Hepatocyte (in vitro differentiated cells): Measurements from ENCODE around the gene BMP5. TPM values are rescaled to one million over a fixed set of nuclear protein-coding genes. Genes with fewer than 3 reads are reported as not detected.

Experiments
- DNase-seq: peaks from one replicate; pipeline ENCODE4 v3.0.0-alpha.2; 2016; ENCODE audit warnings: low spot score
- H2AFZ ChIP-seq: fragments of 200-600 bp; sonication (generic); 2 replicates; pipeline ENCODE4 v1.6.0; 2016; ENCODE audit warnings: antibody characterized with exemption, mild to moderate bottlenecking
- H3K27ac ChIP-seq: fragments of 200-600 bp; sonication (generic); 2 replicates; pipeline ENCODE4 v1.5.1; 2016; ENCODE audit warnings: mild to moderate bottlenecking
- H3K27me3 ChIP-seq: fragments of 200-600 bp; sonication (generic); 2 replicates; pipeline ENCODE4 v1.6.1; 2016
- H3K36me3 ChIP-seq: fragments of 200-600 bp; sonication (generic); replicated peaks from 2 replicates; pipeline ENCODE4 v1.5.1; 2016; ENCODE audit warnings: low read depth; ENCODE audit not compliant: insufficient read depth
- H3K4me1 ChIP-seq: fragments of 200-600 bp; sonication (generic); 2 replicates; pipeline ENCODE4 v1.5.1; 2016; ENCODE audit warnings: mild to moderate bottlenecking, moderate library complexity; ENCODE audit not compliant: insufficient read depth
- H3K4me2 ChIP-seq: fragments of 200-600 bp; sonication (generic); 2 replicates; pipeline ENCODE4 v1.6.0; 2016
- H3K4me3 ChIP-seq: fragments of 200-600 bp; sonication (generic); 2 replicates; pipeline ENCODE4 v1.5.1; 2016; ENCODE audit warnings: mild to moderate bottlenecking
- H3K79me2 ChIP-seq: fragments of 200-600 bp; sonication (generic); 2 replicates; pipeline ENCODE4 v1.6.0; 2017; ENCODE audit warnings: mild to moderate bottlenecking
- H3K9me2 ChIP-seq: fragments of 200-600 bp; sonication (generic); replicated peaks from 2 replicates; pipeline ENCODE4 v1.6.0; 2017; ENCODE audit warnings: mild to moderate bottlenecking; ENCODE audit not compliant: insufficient read depth
- H3K9me3 ChIP-seq: fragments of 200-600 bp; sonication (generic); 2 replicates; pipeline ENCODE4 v1.5.1; 2016; ENCODE audit warnings: low read depth, mild to moderate bottlenecking
- H4K20me1 ChIP-seq: fragments of 200-600 bp; sonication (generic); 2 replicates; pipeline ENCODE4 v1.6.0; 2016; ENCODE audit warnings: mild to moderate bottlenecking; ENCODE audit not compliant: insufficient read depth, poor library complexity, severe bottlenecking
- CTCF ChIP-seq: fragments of 200-600 bp; sonication (generic); IDR thresholded peaks from 2 replicates; pipeline ENCODE4 v1.5.1; 2016; ENCODE audit warnings: antibody characterized with exemption, mild to moderate bottlenecking; ENCODE audit not compliant: poor library complexity
- EZH2 ChIP-seq: fragments of 200-600 bp; sonication (generic); IDR thresholded peaks from 2 replicates; pipeline ENCODE4 v1.6.1; 2016; ENCODE audit warnings: antibody characterized with exemption, mild to moderate bottlenecking, borderline replicate concordance
- EZH2phosphoT487 ChIP-seq: fragments of 200-600 bp; sonication (generic); IDR thresholded peaks from one replicate; pipeline ENCODE4 v1.6.1; 2018; ENCODE audit warnings: antibody characterized with exemption, mild to moderate bottlenecking, low read depth, moderate library complexity; ENCODE audit not compliant: unreplicated experiment, severe bottlenecking
- WGBS: methylation state at CpG from one replicate; pipeline ENCODE4 v1.1.6; 2016; ENCODE audit warnings: low lambda C conversion rate; ENCODE audit errors: missing lambda C conversion rate; 5-methylcytosine and 5-hydroxymethylcytosine counted together
- polyA plus RNA-seq: library from polyadenylated mRNA; unstranded; fragments of >200 nt; fragmentation: Nextera tagmentation; extraction: Ambion mirVana; gene quantifications from 2 replicates; pipeline ENCODE4 v1.2.1, GENCODE V29; 2016
- total RNA-seq: library from RNA; depleted of rRNA; stranded (reverse); fragments of >200 nt; gene quantifications from 2 replicates; pipeline ENCODE4 v1.2.3, GENCODE V29; 2014

The BMP5 gene
- total and polyA plus RNA-seq, 2 experiments from 2014 or later, result 9.5 to 38.3 TPM

GRCh38 chr6:55778705-55779104 lies 96.7 kb downstream of the BMP5 start:
- H3K4me3 ChIP-seq, result no peak overlapping the region
- no peaks in the 10 kb centered on the region for H3K9me3 ChIP-seq
- DNase-seq, result no peak
- H3K36me3 ChIP-seq, result no peaks in the 10 kb centered on the region
- no peak overlapping the region for H3K27ac ChIP-seq
- TF ChIP-seq EZH2 (no peak), CTCF (no peak), EZH2phosphoT487 (no peak)
- H3K4me1 ChIP-seq, result no peaks in the 10 kb centered on the region
- no peaks in the 10 kb centered on the region for H3K79me2 ChIP-seq
- no peaks in the 10 kb centered on the region for H3K9me2 ChIP-seq
- no peaks in the 10 kb centered on the region for H4K20me1 ChIP-seq
- no peak overlapping the region for H3K4me2 ChIP-seq
- WGBS, result 93% methylated on average over 2 of the region's 2 CpGs
- H3K27me3 ChIP-seq, result no peaks in the 10 kb centered on the region
- no peak overlapping the region for H2AFZ ChIP-seq

- no peaks in the 10 kb centered on the region for H3K27me3 ChIP-seq
- H3K27ac ChIP-seq, result no peak overlapping the region
- no peak overlapping the region for H3K4me2 ChIP-seq
- DNase-seq, result no peak
- H3K4me1 ChIP-seq, result no peaks in the 10 kb centered on the region
- no peaks in the 10 kb centered on the region for H3K36me3 ChIP-seq
- H4K20me1 ChIP-seq, result no peaks in the 10 kb centered on the region
- H3K4me3 ChIP-seq, result no peak overlapping the region
- no peaks in the 10 kb centered on the region for H3K9me2 ChIP-seq
- TF ChIP-seq EZH2phosphoT487 (no peak), CTCF (no peak), EZH2 (no peak)
- no peak overlapping the region for H2AFZ ChIP-seq
- WGBS, result 100% methylated on average over 1 of the region's 1 CpG
- H3K9me3 ChIP-seq, result no peaks in the 10 kb centered on the region
- H3K79me2 ChIP-seq, result no peaks in the 10 kb centered on the region
These were observed 97.9 kb downstream of the BMP5 start for GRCh38 chr6:55777469-55777868.

DNA sequence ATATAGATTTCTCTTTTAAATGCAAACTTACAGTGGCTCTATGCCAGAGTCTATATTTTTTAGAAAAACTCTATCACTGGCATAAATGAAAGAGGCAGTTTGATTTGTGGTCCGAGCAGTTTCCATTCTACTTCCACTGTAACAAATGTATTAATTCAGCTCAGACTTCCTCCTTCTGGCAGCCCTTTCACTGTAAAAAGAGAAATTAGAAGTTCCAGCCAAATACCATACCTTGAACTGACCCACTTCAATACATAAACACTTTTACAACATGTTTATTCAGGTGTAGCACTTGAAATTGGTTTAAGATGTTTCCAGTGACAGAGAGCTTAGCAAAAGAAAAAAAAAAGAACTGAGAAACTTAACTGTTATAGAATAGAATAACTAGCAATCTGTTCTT lies 99.3 kb downstream of the BMP5 start:
- Histone ChIP-seq H3K27me3 (no peaks in the 10 kb centered on the region), H3K4me1 (no peaks in the 10 kb centered on the region), H4K20me1 (no peaks in the 10 kb centered on the region), H3K4me3 (no peak overlapping the region), H2AFZ (no peak overlapping the region), H3K36me3 (no peaks in the 10 kb centered on the region), H3K9me3 (no peaks in the 10 kb centered on the region), H3K4me2 (peak overlapping the region; percentile 4), H3K79me2 (no peaks in the 10 kb centered on the region), H3K27ac (no peak overlapping the region), H3K9me2 (no peaks in the 10 kb centered on the region)
- WGBS, result 63% methylated on average over 1 of the region's 1 CpG
- TF ChIP-seq CTCF (no peak), EZH2phosphoT487 (no peak)
- DNase-seq, result peak; percentile 8

DNA sequence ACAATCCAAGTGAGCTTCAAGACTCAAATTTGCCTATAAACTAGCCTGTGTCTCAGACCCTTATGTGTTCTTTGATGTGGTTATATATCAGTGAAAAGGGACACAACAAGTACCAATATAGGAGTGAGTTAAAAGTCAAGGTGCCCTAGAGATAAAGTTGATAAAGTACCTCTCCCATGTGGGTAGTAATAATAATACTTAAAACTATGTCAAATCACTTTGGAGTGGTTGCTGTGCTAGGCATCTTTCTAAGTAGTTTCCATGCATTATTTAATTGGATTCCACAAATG lies 100.4 kb downstream of the BMP5 start:
- no peaks in the 10 kb centered on the region for H3K79me2 ChIP-seq
- no peaks in the 10 kb centered on the region for H3K27me3 ChIP-seq
- no peaks in the 10 kb centered on the region for H3K36me3 ChIP-seq
- no peaks in the 10 kb centered on the region for H4K20me1 ChIP-seq
- DNase-seq, result no peak
- H3K4me3 ChIP-seq, result no peak overlapping the region
- no peak overlapping the region for H3K27ac ChIP-seq
- no peaks in the 10 kb centered on the region for H3K9me2 ChIP-seq
- H2AFZ ChIP-seq, result no peak overlapping the region
- TF ChIP-seq EZH2 (no peak), EZH2phosphoT487 (no peak), CTCF (no peak)
- H3K9me3 ChIP-seq, result no peaks in the 10 kb centered on the region
- no peak overlapping the region for H3K4me2 ChIP-seq
- no peaks in the 10 kb centered on the region for H3K4me1 ChIP-seq
